Measurements from ENCODE around the gene EFNA4.

DNA sequence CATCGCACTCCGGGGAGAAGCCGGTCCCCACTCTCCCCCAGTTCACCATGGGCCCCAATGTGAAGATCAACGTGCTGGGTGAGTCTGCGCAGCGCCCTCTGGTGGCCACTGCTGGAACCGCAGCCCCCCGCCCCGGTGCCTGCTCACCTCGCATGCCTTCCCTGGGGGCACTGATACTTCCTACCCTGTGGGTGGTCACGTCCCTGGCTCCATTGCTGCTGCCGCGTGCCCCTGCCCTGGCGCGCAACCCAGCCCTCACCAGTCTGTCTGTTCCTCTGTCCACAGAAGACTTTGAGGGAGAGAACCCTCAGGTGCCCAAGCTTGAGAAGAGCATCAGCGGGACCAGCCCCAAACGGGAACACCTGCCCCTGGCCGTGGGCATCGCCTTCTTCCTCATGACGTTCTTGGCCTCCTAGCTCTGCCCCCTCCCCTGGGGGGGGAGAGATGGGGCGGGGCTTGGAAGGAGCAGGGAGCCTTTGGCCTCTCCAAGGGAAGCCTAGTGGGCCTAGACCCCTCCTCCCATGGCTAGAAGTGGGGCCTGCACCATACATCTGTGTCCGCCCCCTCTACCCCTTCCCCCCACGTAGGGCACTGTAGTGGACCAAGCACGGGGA lies 22.7 kb downstream of the EFNA4 start:
- TF ChIP-seq CTCF (IDR thresholded peaks at IDR 0.05; ENCODE audit: low read depth, low read length, missing input control) (peak; percentile 95), RAD21 (IDR thresholded peaks at IDR 0.05) (peak; percentile 31 to 71), SP1 (IDR thresholded peaks at IDR 0.05) (no peak), MAX (IDR thresholded peaks at IDR 0.05) (no peak), GABPA (IDR thresholded peaks at IDR 0.05 in 1 of 2, conservative IDR thresholded peaks at IDR 0.05 in 1 of 2) (no peak)

All from liver (tissue), 3 donors.